Measurements from ENCODE around the gene SPACA4. TPM values are rescaled to one million over a fixed set of nuclear protein-coding genes. Genes with fewer than 3 reads are reported as not detected.

SPACA4 gene
- total RNA-seq, 4 donors from 2014 or later, result not detected

DNA sequence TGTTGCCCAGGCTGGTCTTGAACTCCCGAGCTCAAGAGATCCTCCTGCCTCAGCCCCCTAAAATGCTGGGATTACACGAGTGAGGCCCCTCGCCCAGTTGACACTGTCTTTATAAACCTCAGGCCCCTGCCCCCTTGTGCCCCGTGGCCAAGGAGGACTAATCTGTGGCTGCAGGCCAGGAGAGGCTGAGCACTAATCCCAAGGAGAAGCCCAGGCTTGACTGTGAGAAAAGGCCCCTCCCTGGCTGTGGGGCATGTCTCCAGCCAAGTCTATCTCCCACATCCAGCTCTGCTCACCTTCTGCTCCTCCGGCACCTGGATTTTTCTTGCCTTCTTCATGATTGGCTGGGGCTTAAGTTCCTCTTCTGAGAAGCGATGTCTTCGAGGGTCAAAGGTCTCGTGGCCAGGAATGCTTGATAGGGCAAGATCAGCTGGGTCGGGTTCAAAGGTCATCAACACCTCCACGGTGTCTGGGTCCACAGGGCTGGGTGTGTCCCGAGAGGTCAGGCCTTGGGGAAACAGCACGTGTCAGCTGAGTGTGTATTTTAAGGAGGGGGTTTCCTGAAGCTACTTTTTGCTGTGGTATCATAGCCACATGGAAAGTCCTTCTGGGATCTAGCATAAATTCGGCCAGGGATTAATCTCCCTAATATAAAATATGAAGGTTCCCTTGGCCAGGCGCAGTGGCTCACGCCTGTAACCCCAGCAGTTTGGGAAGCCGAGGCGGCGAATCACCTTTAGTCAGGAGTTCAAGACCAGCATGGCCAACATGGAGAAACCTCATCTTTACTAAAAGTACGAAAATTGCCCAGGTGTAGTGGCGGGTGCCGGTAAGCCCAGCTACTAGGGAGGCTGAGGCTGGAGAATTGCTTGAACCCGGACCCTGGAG is 26.9 kb downstream of the SPACA4 start:
- H3K27ac ChIP-seq, result peak overlapping the region; percentile 76 to 98 (median 92)
- no peak for ATAC-seq
- 84 to 91% methylated on average over 11 to 12 of the region's 22 CpGs for WGBS, 2 donors (ENCODE audit: low coverage in 1 of 2)
- peaks cover 0 to 25% of the 10 kb centered on the region in 2 donors for H3K36me3 ChIP-seq
- H3K27me3 ChIP-seq, result no peaks in the 10 kb centered on the region
- TF ChIP-seq CTCF (IDR thresholded peaks at IDR 0.05) (no peak), POLR2A (IDR thresholded peaks at IDR 0.05) (no peak), EP300 (IDR thresholded peaks at IDR 0.05) (no peak), POLR2AphosphoS5 (IDR thresholded peaks at IDR 0.05) (no peak)
- peaks cover 10 to 88% (median 41%) of the 10 kb centered on the region in 3 donors for H3K4me1 ChIP-seq
- no peaks in the 10 kb centered on the region for H3K9me3 ChIP-seq
- H3K4me3 ChIP-seq, result peak overlapping the region; percentile 9 to 82

DNA sequence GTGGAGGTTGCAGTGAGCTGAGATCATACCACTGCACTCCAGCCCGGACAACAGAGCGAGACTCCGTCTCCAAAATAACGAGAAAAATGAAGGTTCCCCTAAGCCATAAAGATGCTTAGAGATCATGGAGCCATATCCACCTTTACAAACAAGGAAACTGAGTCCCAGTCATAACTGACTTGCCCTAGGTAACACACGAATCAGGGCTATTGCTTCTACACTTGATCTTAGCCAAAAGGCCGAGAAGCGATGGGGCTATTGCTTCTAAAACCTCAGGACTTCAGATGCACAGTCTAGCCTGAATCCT is 27.4 kb downstream of the SPACA4 start:
- TF ChIP-seq POLR2AphosphoS5 (IDR thresholded peaks at IDR 0.05) (no peak), POLR2A (IDR thresholded peaks at IDR 0.05) (no peak), CTCF (IDR thresholded peaks at IDR 0.05) (no peak), EP300 (IDR thresholded peaks at IDR 0.05) (no peak)
- ATAC-seq, result no peak
- H3K36me3 ChIP-seq, result peaks cover 0 to 20% of the 10 kb centered on the region in 2 donors
- H3K27ac ChIP-seq, result peak overlapping the region; percentile 76 to 98 (median 92)
- 22 to 39% methylated on average over 4 to 5 of the region's 7 CpGs for WGBS, 2 donors (ENCODE audit: low coverage in 1 of 2)
- H3K9me3 ChIP-seq, result no peaks in the 10 kb centered on the region
- peaks cover 10 to 89% (median 47%) of the 10 kb centered on the region in 3 donors for H3K4me1 ChIP-seq
- H3K27me3 ChIP-seq, result no peaks in the 10 kb centered on the region
- peak overlapping the region; percentile 9 to 82 for H3K4me3 ChIP-seq

DNA sequence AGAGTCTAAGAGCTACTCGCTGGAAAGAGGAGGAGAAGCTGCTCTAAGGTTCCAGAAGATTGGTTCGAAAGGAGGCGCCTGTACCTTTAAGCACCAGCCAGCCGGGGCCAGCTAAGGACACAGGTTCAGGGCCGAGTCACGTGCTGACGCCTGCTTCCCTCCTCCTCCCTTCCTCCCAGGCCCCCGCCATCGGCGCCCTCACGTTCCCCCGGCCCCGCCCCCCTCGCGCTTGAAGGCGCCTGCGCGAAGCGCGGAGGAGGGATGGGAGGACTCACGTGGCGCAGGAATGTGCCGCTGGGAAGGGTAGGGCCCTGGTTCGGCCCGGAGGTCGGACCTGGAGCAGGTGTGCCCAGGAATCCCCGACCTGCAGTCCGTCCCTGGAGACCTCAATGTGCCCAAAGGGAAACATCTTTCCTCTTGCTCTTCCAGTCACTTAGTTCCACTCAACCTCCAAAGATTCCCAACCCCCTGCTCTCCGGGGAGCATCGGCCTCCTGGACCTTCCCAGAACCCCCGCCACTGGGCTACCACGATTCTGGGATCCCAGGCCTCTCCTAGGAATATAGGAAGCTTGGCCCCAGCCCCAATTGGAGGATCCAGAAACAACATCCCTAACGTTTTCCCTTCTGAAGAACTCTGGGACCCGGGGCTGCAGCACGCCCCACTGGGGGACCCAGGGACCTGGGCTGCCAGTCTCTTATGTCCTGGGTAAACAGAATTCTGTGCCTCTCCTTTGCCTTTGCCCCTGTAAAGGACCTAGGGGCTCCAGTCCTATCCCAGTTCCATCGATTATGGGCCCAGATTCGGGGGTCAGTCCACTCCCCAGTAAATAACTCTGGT is 28.1 kb downstream of the SPACA4 start:
- Histone ChIP-seq H3K27ac (peak overlapping the region; percentile 92 to 98 (median 94)), H3K36me3 (peaks cover 0 to 20% of the 10 kb centered on the region in 2 donors), H3K4me1 (peaks cover 10 to 89% (median 48%) of the 10 kb centered on the region in 3 donors), H3K4me3 (peak overlapping the region; percentile 68 to 82), H3K27me3 (no peaks in the 10 kb centered on the region), H3K9me3 (no peaks in the 10 kb centered on the region)
- ATAC-seq, result peak; percentile 40
- no peak for TF ChIP-seq EP300 (IDR thresholded peaks at IDR 0.05)
- TF ChIP-seq POLR2A (IDR thresholded peaks at IDR 0.05), result peak; percentile 28 to 43
- TF ChIP-seq CTCF (IDR thresholded peaks at IDR 0.05), result no peak
- TF ChIP-seq POLR2AphosphoS5 (IDR thresholded peaks at IDR 0.05), result peak; percentile 73
- WGBS, 2 donors (ENCODE audit: low coverage in 1 of 2), result 2 to 7% methylated on average over 8 of the region's 37 CpGs

DNA sequence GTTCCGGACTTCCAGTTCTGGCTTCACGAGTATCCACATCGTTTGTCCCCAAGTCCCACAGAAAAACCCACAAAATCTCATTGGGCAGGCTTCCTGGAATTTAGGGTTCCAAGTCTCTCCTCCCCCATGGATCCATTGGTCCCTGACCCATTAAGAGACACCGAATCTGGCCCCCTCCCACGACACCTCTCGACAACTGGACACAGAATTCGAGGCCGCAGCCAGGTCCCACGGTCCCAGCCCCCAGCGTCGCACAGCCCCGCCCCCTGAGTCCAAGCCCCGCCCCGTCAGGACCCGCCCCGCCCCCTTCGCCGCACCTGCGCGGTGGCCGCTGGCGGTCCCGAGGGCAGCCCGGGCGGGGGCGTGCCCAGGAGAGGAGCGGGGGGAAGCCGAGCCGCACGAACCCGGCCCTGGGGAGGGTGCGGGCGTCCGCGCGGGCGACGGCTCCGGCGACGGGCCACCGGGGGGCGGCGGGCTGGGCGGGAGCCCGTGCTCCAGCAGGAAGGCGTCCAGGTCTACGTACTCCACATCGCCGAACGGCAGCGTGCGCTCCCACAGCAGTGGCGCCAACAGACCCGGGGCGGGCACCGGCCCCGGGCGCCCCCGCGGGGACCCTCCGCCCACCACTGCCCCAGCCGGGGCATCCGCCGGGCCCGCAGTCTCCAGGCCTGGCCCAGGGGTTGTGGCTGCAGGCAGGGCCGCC is 28.9 kb downstream of the SPACA4 start:
- TF ChIP-seq EP300 (IDR thresholded peaks at IDR 0.05) (no peak), POLR2A (IDR thresholded peaks at IDR 0.05) (peak; percentile 35 to 61), CTCF (IDR thresholded peaks at IDR 0.05) (peak in 2 of 4 experiments; percentile 13 to 17), POLR2AphosphoS5 (IDR thresholded peaks at IDR 0.05) (no peak)
- peak; percentile 11 for ATAC-seq

More for the DNA sequence above, 28.9 kb downstream of the SPACA4 start:
- Histone ChIP-seq H3K9me3 (no peaks in the 10 kb centered on the region), H3K36me3 (peaks cover 0 to 20% of the 10 kb centered on the region in 2 donors), H3K27ac (peak overlapping the region; percentile 92 to 98 (median 94)), H3K4me3 (peak overlapping the region; percentile 68 to 82), H3K27me3 (no peaks in the 10 kb centered on the region), H3K4me1 (peaks cover 10 to 84% (median 43%) of the 10 kb centered on the region in 3 donors)
- WGBS, 2 donors (ENCODE audit: low coverage in 1 of 2), result no CpG with 5 or more reads among the region's 67 CpGs
